ENCODE data around the gene CRKL.
"Not testable (repeated sequence)": the region's sequence is repeated elsewhere in the genome, so short reads cannot be mapped to it uniquely, and the experiment has no call there.

The CRKL gene

DNA sequence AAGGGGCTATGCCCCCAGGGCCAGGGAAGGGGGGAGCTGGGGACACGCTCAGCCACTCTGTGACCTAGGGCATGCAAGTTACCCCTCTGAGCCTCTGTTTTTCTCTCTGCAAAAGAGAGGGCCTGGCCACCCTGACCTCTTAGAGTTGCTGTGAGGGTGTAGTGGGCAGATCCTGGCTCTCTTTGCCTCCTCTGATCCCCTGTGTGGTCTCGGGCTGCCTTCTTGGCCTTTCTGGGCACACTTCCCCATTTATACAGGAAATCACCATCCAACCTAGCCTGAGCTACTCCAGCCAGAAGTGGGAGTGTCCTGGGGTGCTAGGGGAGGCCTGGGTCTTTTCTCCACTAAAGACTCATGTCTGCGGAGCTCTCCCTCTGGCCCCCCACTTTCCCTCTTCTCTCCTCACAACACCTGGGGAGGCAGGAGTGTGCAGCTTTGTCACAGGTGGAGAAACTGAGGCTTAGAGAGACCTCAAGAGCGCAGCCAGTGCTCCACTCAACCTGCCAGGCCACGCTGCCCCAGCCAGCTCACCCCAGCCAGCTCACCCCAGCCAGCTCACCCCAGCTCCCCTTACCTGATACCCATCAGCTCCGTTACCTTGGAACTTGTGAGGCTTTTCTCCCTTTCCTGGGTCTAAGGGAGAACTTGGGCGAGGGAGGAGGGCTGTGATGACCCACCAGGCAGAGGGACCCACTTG is 51.2 kb downstream of the CRKL start:
- TF ChIP-seq, protein P1, sequence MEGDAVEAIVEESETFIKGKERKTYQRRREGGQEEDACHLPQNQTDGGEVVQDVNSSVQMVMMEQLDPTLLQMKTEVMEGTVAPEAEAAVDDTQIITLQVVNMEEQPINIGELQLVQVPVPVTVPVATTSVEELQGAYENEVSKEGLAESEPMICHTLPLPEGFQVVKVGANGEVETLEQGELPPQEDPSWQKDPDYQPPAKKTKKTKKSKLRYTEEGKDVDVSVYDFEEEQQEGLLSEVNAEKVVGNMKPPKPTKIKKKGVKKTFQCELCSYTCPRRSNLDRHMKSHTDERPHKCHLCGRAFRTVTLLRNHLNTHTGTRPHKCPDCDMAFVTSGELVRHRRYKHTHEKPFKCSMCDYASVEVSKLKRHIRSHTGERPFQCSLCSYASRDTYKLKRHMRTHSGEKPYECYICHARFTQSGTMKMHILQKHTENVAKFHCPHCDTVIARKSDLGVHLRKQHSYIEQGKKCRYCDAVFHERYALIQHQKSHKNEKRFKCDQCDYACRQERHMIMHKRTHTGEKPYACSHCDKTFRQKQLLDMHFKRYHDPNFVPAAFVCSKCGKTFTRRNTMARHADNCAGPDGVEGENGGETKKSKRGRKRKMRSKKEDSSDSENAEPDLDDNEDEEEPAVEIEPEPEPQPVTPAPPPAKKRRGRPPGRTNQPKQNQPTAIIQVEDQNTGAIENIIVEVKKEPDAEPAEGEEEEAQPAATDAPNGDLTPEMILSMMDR (IDR thresholded peaks at IDR 0.05; ENCODE audit: low read depth, low read length): no peak
- H3K4me3 ChIP-seq (ENCODE audit: low read depth, low read length): no peak overlapping the region

DNA sequence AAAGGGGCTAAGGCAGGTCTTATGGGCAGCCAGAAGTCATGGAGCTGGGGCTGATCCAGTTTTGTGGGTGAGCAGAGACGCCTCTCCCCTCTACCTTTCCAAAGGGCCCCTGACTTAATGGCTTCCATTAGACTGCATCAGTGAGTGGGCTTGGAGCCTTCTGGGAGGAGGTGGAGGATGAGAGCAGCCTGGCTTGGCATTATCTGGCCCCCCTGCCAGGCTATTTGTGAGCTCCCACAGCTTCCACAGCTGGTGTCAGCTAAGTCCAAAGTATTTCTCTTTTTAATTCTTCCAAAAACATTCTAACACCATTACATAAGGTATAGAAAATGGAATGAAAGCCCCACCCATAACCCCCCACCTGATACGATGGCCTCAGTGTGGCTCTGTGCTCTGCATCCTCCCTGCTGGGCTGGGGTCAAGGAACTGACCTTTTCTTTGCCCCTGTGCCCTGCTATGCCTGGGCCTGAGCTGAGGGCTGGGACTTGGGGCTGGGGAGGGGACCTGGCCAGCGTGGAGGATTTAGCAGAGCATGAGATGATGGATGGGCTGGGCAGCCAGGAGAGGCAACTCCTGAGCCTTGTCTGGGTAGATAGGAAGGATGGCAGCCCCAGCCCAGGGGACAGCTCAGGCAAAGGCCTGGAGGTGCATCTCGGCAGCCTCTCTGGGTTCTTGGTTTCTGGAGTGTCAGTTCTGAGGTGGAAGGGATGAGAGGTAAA is 53.9 kb downstream of the CRKL start:
- TF ChIP-seq, protein P1 (IDR thresholded peaks at IDR 0.05; ENCODE audit: low read depth, low read length): no peak
- H3K4me3 ChIP-seq (ENCODE audit: low read depth, low read length): no peak overlapping the region

DNA sequence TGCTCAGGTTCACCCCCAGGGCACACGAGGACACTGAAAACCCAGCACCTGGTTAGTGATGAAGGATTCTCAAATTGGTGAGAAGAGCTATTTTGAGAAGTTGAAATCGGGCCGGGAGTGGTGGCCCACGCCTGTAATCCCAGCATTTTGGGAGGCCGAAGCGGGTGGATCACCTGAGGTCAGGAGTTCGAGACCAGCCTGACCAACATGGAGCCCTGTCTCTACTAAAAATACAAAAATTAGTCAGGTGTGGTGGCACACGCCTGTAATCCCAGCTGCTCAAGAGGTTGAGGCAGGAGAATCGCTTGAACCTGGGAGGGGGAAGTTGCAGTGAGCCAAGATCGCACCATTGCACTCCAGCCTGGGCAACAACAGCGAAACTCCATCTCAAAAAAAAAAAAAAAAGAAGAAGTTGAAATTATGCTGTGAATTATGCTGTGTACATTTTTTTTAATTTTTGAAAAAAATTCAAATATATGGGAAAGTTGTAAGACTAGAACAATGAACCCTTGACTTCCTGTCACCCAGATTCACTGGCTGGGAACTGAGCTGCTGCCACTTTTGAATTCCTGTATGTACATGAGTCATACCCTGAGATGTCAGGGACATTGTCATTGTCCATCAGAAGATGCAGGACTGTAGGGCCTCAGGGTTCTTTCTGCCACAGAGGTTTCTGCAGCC is 54.9 kb downstream of the CRKL start:
- H3K4me3 ChIP-seq (ENCODE audit: low read depth, low read length): not testable (repeated sequence)

DNA sequence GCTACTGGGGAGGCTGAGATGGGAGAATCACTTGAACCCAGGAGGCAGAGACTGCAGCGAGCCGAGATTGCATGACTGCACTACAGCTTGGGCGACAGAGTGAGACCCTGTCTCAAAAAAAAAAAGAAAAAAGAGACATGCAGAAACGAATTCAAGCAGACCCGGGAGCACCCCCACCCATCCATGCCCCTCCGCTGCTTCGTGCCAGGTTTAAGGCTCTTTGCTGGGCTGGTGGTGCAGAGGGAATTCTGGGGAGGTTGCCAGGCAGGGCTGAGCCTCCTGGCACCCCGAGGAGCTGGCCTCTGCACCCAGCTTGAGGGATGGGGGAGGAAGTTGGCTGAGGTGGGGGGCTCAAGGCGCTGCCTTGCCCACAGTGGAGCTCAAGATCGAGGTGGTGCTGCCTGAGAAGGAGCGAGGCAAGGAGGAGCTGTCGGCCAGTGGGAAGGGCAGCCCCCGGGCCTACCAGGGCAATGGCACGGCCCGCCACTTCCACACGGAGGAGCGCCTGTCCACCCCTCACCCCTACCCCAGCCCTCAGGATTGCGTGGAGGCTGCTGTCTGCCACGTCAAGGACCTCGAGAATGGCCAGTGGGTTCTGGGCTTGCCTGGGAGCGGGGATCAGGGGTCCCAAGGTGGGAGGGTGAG is 55.8 kb downstream of the CRKL start:
- H3K4me3 ChIP-seq (ENCODE audit: low read depth, low read length): no peak overlapping the region

DNA sequence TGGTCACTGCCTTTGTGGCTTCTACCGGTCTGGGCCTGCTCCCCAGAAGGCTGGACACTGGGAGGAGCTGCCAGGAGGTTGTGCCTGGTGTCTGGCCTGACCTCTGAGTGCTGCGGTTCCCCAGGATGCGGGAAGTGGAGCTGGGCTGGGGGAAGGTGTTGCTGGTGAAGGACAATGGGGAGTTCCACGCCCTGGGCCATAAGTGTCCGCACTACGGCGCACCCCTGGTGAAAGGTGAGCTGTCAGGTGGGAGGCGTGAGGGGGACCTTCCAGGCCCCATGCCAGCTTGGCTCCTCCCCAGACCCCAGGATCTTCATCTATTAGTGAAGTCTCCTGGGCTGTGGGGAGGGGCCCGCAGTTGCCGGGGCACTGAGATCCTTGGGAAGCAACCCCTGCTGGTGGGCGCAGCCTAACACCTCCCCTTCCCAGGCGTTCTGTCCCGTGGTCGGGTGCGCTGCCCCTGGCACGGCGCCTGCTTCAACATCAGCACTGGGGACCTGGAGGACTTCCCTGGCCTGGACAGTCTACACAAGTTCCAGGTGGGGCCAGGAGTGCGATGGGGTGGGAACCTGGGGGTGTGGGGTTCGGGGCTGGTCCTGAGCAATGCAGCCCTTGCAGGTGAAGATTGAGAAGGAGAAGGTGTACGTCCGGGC is 56.6 kb downstream of the CRKL start:
- TF ChIP-seq, protein P1 (IDR thresholded peaks at IDR 0.05; ENCODE audit: low read depth, low read length): no peak
- no peak overlapping the region for H3K4me3 ChIP-seq (ENCODE audit: low read depth, low read length)

More for the DNA sequence above, 55.8 kb downstream of the CRKL start:
- TF ChIP-seq, protein P1 (IDR thresholded peaks at IDR 0.05; ENCODE audit: low read depth, low read length): no peak

DNA sequence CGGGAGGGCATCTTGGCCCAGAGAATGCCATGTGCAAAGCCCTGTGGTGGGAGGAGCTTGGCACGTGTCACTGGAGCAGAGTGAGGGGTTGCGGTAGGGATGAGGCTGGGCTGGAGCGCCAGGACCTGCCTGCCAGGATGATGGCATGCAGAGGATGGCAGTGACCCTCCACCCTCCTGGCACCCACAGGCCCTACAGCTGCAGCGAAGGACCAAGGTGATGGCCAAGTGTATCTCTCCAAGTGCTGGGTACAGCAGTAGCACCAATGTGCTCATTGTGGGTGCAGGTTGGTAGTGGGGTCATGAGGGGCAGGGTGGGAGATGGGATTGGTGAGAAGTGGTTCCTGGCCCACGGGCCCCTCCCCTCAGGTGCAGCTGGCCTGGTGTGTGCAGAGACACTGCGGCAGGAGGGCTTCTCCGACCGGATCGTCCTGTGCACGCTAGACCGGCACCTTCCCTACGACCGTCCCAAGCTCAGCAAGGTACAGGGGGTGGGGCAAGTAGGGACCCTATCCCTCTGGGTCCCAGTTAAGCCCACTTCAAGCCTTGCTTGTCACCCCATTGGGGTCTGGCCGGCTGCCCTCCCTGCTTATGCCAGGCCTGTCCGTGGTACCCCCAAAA is 57.2 kb downstream of the CRKL start:
- TF ChIP-seq, protein P1 (IDR thresholded peaks at IDR 0.05; ENCODE audit: low read depth, low read length): no peak
- H3K4me3 ChIP-seq (ENCODE audit: low read depth, low read length): no peak overlapping the region
